HepG2 (cell line): ENCODE data around the gene CD7. TPM values are rescaled to one million over a fixed set of nuclear protein-coding genes. Genes with fewer than 3 reads are reported as not detected.

Experiments used
- ATM ChIP-seq: fragments of 450-650 bp; IDR thresholded peaks from 2 replicates; pipeline ENCODE4 v1.7.1; 2017; ENCODE audit warnings: mild to moderate bottlenecking, borderline replicate concordance
- CAMTA2 ChIP-seq: sonication (generic); formaldehyde crosslinking; IDR thresholded peaks from 2 replicates; pipeline ENCODE4 v1.4.0; 2020; ENCODE audit warnings: mild to moderate bottlenecking, missing genetic modification reagents, borderline replicate concordance
- EP300 ChIP-seq, 3 experiments: sonication (generic) in 1 of 3; formaldehyde crosslinking in 1 of 3; IDR thresholded peaks; 2 replicates each; pipeline versions ENCODE4 v1.5.1 to v1.6.1; 2011 to 2020; ENCODE audit warnings: low read depth in 2 of 3, low read length in 2 of 3, borderline replicate concordance in 1 of 3, improper control_type of control experiment in 1 of 3, mild to moderate bottlenecking in 1 of 3, missing genetic modification reagents in 1 of 3, moderate library complexity in 1 of 3
- FLYWCH1 ChIP-seq: sonication (generic); formaldehyde crosslinking; IDR thresholded peaks from 2 replicates; pipeline ENCODE4 v1.8.1; 2023; ENCODE audit warnings: mild to moderate bottlenecking, missing genetic modification reagents
- HMG20A ChIP-seq: IDR thresholded peaks from 2 replicates; pipeline ENCODE4 v1.6.1; 2016; ENCODE audit warnings: borderline replicate concordance
- MBD4 ChIP-seq: IDR thresholded peaks from 2 replicates; pipeline ENCODE4 v1.6.1; 2012; ENCODE audit warnings: low read length, inconsistent platforms, borderline replicate concordance
- MTF2 ChIP-seq: sonication (generic); formaldehyde crosslinking; IDR thresholded peaks from 2 replicates; pipeline ENCODE4 v1.5.0; 2020; ENCODE audit warnings: missing genetic modification reagents, borderline replicate concordance
- NFKB2 ChIP-seq: sonication (generic); formaldehyde crosslinking; IDR thresholded peaks from 2 replicates; pipeline ENCODE4 v1.4.0; 2020; ENCODE audit warnings: missing genetic modification reagents, borderline replicate concordance
- SIN3A ChIP-seq: IDR thresholded peaks from 2 replicates; pipeline ENCODE4 v1.6.1; 2011; ENCODE audit warnings: low read depth, mild to moderate bottlenecking, control low read depth, low read length, borderline replicate concordance
- ZFP36L2 ChIP-seq: sonication (generic); formaldehyde crosslinking; IDR thresholded peaks from 2 replicates; pipeline ENCODE4 v1.4.0; 2020; ENCODE audit warnings: missing genetic modification reagents
- ZNF136 ChIP-seq: sonication (generic); formaldehyde crosslinking; IDR thresholded peaks from 2 replicates; pipeline ENCODE4 v1.8.1; 2022; ENCODE audit warnings: low read depth, mild to moderate bottlenecking, moderate library complexity, missing genetic modification reagents
- ZNF674 ChIP-seq: sonication (generic); formaldehyde crosslinking; IDR thresholded peaks from 2 replicates; pipeline ENCODE4 v1.5.0; 2020; ENCODE audit warnings: low read depth, mild to moderate bottlenecking, missing genetic modification reagents
- ZNF691 ChIP-seq: sonication (generic); formaldehyde crosslinking; IDR thresholded peaks from 2 replicates; pipeline ENCODE4 v1.4.0; 2020; ENCODE audit warnings: missing genetic modification reagents, low read depth, mild to moderate bottlenecking, borderline replicate concordance
- ZNF770 ChIP-seq: sonication (generic); formaldehyde crosslinking; IDR thresholded peaks from 2 replicates; pipeline ENCODE4 v1.5.0; 2020; ENCODE audit warnings: mild to moderate bottlenecking, missing genetic modification reagents
- ZSCAN31 ChIP-seq: sonication (generic); formaldehyde crosslinking; IDR thresholded peaks from 2 replicates; pipeline ENCODE4 v1.5.0; 2020; ENCODE audit warnings: low read depth, mild to moderate bottlenecking, missing genetic modification reagents
- polyA plus RNA-seq, 8 experiments: library from polyadenylated mRNA; depleted of rRNA in 3 of 8; stranded (reverse) in 7 of 8; unstranded in 1 of 8; fragments of >200 nt; fragmentation: Illumina TruSeq in 4 of 8; extraction: Trizol in 4 of 8; gene quantifications; 2 replicates each; pipeline versions ENCODE4 v1.2.1 to v1.2.3, GENCODE V29; 2011 to 2016; ENCODE audit warnings: low read depth in 4 of 8, missing spikeins in 1 of 8, mixed read lengths in 1 of 8; ENCODE audit not compliant: insufficient read depth in 1 of 8
- total RNA-seq, 5 experiments: library from RNA; depleted of rRNA; stranded (reverse); fragments of >200 nt; fragmentation: Illumina TruSeq; extraction: Trizol; gene quantifications; 2 replicates each; pipeline ENCODE4 v1.2.3, GENCODE V29; 2016; ENCODE audit warnings: low read depth in 1 of 5
- TF ChIP-seq, protein P1 (sequence below): sonication (generic); formaldehyde crosslinking; IDR thresholded peaks from 2 replicates; pipeline ENCODE4 v1.4.0; 2020; ENCODE audit warnings: missing genetic modification reagents
- TF ChIP-seq, protein P2 (sequence below): sonication (generic); formaldehyde crosslinking; IDR thresholded peaks from 2 replicates; pipeline ENCODE4 v1.4.0; 2020; ENCODE audit warnings: missing genetic modification reagents

Gene CD7
- total and polyA plus RNA-seq, 2 of the 13 experiments (the other 11 are each of a cell fraction or from before 2014, with no cell fraction given), result 67.6 to 76.4 TPM

GRCh38 chr17:82342361-82343079 lies 25.1 kb upstream of the CD7 start (continued):
- TF ChIP-seq ZSCAN31, result 0 out of 2 replicates have a peak, but pooled peaks have one; percentile 40
- no peak for TF ChIP-seq FLYWCH1 (CRISPR knock-in tag)
- TF ChIP-seq ZNF770 (CRISPR knock-in tag), result 0 out of 2 replicates have a peak, but pooled peaks have one; percentile 12
- TF ChIP-seq ZNF136 (CRISPR knock-in tag), result no peak
- no peak for TF ChIP-seq MTF2 (CRISPR knock-in tag)
- no peak for TF ChIP-seq NFKB2 (CRISPR knock-in tag)
- TF ChIP-seq, protein P1, sequence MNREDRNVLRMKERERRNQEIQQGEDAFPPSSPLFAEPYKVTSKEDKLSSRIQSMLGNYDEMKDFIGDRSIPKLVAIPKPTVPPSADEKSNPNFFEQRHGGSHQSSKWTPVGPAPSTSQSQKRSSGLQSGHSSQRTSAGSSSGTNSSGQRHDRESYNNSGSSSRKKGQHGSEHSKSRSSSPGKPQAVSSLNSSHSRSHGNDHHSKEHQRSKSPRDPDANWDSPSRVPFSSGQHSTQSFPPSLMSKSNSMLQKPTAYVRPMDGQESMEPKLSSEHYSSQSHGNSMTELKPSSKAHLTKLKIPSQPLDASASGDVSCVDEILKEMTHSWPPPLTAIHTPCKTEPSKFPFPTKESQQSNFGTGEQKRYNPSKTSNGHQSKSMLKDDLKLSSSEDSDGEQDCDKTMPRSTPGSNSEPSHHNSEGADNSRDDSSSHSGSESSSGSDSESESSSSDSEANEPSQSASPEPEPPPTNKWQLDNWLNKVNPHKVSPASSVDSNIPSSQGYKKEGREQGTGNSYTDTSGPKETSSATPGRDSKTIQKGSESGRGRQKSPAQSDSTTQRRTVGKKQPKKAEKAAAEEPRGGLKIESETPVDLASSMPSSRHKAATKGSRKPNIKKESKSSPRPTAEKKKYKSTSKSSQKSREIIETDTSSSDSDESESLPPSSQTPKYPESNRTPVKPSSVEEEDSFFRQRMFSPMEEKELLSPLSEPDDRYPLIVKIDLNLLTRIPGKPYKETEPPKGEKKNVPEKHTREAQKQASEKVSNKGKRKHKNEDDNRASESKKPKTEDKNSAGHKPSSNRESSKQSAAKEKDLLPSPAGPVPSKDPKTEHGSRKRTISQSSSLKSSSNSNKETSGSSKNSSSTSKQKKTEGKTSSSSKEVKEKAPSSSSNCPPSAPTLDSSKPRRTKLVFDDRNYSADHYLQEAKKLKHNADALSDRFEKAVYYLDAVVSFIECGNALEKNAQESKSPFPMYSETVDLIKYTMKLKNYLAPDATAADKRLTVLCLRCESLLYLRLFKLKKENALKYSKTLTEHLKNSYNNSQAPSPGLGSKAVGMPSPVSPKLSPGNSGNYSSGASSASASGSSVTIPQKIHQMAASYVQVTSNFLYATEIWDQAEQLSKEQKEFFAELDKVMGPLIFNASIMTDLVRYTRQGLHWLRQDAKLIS (CRISPR knock-in tag), result no peak
- TF ChIP-seq MBD4, result no peak
- no peak for TF ChIP-seq ZNF691 (CRISPR knock-in tag)
- no peak for TF ChIP-seq ATM
- 0 out of 4 replicates have a peak, but pooled peaks of 1 of the 2 experiments have one; percentile 10 for TF ChIP-seq EP300 (IDR thresholded peaks at IDR 0.05; ENCODE audit: low read depth in 2 of 2, low read length in 2 of 2)
- no peak for TF ChIP-seq EP300 (CRISPR knock-in tag; IDR thresholded peaks at IDR 0.05; ENCODE audit: borderline replicate concordance)
- TF ChIP-seq HMG20A (CRISPR knock-in tag), result no peak
- no peak for TF ChIP-seq SIN3A
- no peak for TF ChIP-seq ZFP36L2 (CRISPR knock-in tag)
- TF ChIP-seq CAMTA2 (CRISPR knock-in tag), result 0 out of 2 replicates have a peak, but pooled peaks have one; percentile 60
- TF ChIP-seq, protein P2, sequence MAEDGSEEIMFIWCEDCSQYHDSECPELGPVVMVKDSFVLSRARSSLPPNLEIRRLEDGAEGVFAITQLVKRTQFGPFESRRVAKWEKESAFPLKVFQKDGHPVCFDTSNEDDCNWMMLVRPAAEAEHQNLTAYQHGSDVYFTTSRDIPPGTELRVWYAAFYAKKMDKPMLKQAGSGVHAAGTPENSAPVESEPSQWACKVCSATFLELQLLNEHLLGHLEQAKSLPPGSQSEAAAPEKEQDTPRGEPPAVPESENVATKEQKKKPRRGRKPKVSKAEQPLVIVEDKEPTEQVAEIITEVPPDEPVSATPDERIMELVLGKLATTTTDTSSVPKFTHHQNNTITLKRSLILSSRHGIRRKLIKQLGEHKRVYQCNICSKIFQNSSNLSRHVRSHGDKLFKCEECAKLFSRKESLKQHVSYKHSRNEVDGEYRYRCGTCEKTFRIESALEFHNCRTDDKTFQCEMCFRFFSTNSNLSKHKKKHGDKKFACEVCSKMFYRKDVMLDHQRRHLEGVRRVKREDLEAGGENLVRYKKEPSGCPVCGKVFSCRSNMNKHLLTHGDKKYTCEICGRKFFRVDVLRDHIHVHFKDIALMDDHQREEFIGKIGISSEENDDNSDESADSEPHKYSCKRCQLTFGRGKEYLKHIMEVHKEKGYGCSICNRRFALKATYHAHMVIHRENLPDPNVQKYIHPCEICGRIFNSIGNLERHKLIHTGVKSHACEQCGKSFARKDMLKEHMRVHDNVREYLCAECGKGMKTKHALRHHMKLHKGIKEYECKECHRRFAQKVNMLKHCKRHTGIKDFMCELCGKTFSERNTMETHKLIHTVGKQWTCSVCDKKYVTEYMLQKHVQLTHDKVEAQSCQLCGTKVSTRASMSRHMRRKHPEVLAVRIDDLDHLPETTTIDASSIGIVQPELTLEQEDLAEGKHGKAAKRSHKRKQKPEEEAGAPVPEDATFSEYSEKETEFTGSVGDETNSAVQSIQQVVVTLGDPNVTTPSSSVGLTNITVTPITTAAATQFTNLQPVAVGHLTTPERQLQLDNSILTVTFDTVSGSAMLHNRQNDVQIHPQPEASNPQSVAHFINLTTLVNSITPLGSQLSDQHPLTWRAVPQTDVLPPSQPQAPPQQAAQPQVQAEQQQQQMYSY (CRISPR knock-in tag), result peak; percentile 50; the same call in 1 of the 2 replicates
- no peak for TF ChIP-seq ZNF674 (CRISPR knock-in tag)
